HEK293T (cell line): Measurements from ENCODE around the gene SPEF2.

Source experiments
- CTBP1 ChIP-seq: fragments of 450-650 bp; IDR thresholded peaks from 2 replicates; pipeline ENCODE4 v1.6.1; 2016; ENCODE audit warnings: borderline replicate concordance
- FOXA1 ChIP-seq: fragments of 450-650 bp; IDR thresholded peaks from 2 replicates; pipeline ENCODE4 v1.6.1; 2016; ENCODE audit warnings: mild to moderate bottlenecking
- FOXK2 ChIP-seq: fragments of 450-650 bp; IDR thresholded peaks from 2 replicates; pipeline ENCODE4 v1.6.1; 2016; ENCODE audit warnings: mild to moderate bottlenecking
- FOXM1 ChIP-seq: fragments of 450-650 bp; IDR thresholded peaks from 2 replicates; pipeline ENCODE4 v1.6.1; 2017; ENCODE audit warnings: mild to moderate bottlenecking, borderline replicate concordance
- HDGF ChIP-seq: fragments of 450-650 bp; IDR thresholded peaks from 2 replicates; pipeline ENCODE4 v1.6.1; 2017; ENCODE audit warnings: antibody characterized with exemption, borderline replicate concordance
- SUZ12 ChIP-seq: fragments of 450-650 bp; IDR thresholded peaks from 2 replicates; pipeline ENCODE4 v1.6.1; 2016; ENCODE audit warnings: mild to moderate bottlenecking
- TARDBP ChIP-seq: fragments of 450-650 bp; IDR thresholded peaks from 2 replicates; pipeline ENCODE4 v1.6.1; 2016

DNA sequence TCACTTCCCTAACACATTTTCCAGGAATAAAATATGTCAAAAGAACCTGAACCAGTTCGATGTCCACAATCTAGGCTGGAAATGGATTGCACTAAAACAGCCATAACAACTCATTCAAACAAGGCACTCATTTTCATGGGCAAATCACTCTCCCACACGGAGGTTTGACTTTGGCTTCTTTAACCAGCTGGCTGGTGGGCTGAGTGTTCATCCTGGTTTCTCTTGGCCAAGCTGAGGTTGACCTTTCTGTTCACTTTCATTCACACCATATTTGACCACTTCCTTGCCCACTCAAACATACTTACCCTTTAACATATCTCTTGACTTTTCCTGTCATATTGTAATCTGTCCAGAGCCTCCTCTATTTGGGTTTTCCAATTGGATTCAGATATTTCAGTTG is 244.5 kb downstream of the SPEF2 start:
- no peak for TF ChIP-seq FOXA1
- no peak for TF ChIP-seq FOXM1
- no peak for TF ChIP-seq FOXK2
- no peak for TF ChIP-seq HDGF
- no peak for TF ChIP-seq CTBP1
- no peak for TF ChIP-seq SUZ12
- no peak for TF ChIP-seq TARDBP
